Peyer's patch (tissue), 4 donors: ENCODE results near the gene SMIM38.

Experiments
- CTCF ChIP-seq, 6 experiments: fragments of 450-650 bp in 4 of 6; fragments of 200-600 bp in 2 of 6; sonication (generic) in 1 of 6; IDR thresholded peaks; one replicate each; pipeline ENCODE4 v1.5.1; 2017 to 2019; ENCODE audit warnings: antibody characterized with exemption in 6 of 6, mild to moderate bottlenecking in 3 of 6, moderate library complexity in 1 of 6
- POLR2A ChIP-seq, 2 donors: fragments of 450-650 bp; IDR thresholded peaks; one replicate each; pipeline ENCODE4 v1.5.1; 2017; ENCODE audit warnings: antibody characterized with exemption in 2 of 2, mild to moderate bottlenecking in 2 of 2, moderate library complexity in 2 of 2

DNA sequence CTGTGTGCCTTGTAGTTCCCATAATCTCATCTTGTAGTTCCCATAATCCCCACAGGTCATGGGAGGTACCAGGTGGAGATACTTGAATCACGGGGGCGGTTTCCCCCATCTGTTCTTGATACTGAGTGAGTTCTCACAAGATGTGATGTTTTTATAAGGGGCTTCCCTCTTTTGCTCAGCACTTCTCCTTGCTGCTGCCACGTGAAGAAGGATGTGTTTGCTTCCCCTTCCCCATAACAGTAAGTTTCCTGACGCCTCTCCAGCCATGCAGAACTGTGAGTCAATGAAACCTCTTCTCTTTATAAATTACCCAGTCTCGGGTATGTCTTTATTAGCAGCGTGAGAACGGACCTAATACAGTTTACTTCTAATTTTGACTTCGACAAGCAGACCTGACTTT, 14.0 kb upstream of the SMIM38 start:
- TF ChIP-seq POLR2A (IDR thresholded peaks at IDR 0.05) (no peak), CTCF (IDR thresholded peaks at IDR 0.05) (no peak)
